ENCODE data around the gene HEATR3. TPM values are rescaled to one million over a fixed set of nuclear protein-coding genes. Genes with fewer than 3 reads are reported as not detected.
A peak's percentile ranks its signal among the peaks of the same experiment; 100 is the strongest.

HEATR3 gene
- total RNA-seq, 2 experiments from 2014 or later, result 16.3 to 17.5 TPM

- Mint-ChIP-seq H3K36me3 (ENCODE audit: low read depth) (peaks cover 39% of the 10 kb centered on the region), H3K27me3 (ENCODE audit: low read depth) (no peaks in the 10 kb centered on the region), H3K27ac (no peak overlapping the region), H3K4me3 (no peak overlapping the region), H3K9me3 (no peaks in the 10 kb centered on the region), H3K4me1 (ENCODE audit: low read depth) (peaks cover 12% of the 10 kb centered on the region)
- no peak for DNase-seq
- CTCF ChIA-PET, result interaction anchor here (0.9 to 1.4 kb wide), 2 partner anchors 55 to 57 kb away, joined by 3 to 5 read pairs; no protein-coding TSS in a partner anchor
- intact Hi-C loops (cut with micrococcal nuclease), result no loop called here
These were observed 15.8 kb downstream of the HEATR3 start for GRCh38 chr16:50081428-50082018.

GRCh38 chr16:50083996-50084395, 18.2 kb downstream of the HEATR3 start:
- H3K36me3 Mint-ChIP-seq (ENCODE audit: low read depth), result peaks cover 37% of the 10 kb centered on the region
- H3K9me3 Mint-ChIP-seq, result no peaks in the 10 kb centered on the region
- no peak overlapping the region for H3K27ac Mint-ChIP-seq
- intact Hi-C loops (cut with micrococcal nuclease), result no loop called here
- DNase-seq, result no peak
- H3K4me1 Mint-ChIP-seq (ENCODE audit: low read depth), result peaks cover 2% of the 10 kb centered on the region
- no peaks in the 10 kb centered on the region for H3K27me3 Mint-ChIP-seq (ENCODE audit: low read depth)
- CTCF ChIA-PET, result no interaction called here
- H3K4me3 Mint-ChIP-seq, result no peak overlapping the region

DNA sequence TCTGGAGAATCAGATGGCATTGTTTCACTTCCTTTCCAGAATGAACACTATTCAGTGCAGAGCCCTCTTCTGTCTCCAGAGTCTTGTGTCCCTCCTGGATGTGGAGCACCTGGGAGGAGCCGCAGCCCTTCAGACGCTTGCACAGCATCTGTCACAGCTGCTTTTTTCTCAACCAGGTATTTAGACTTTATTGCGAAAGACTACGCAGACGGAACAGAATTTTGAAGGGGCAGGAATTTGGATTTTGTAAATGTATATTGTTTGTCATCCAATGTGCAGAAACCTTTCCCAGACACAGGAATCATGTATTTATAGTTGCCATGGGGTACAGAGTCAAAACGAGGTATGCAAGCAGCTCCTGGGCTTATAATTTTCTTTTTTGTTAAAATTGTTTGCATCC, 20.4 kb downstream of the HEATR3 start:
- no peaks in the 10 kb centered on the region for H3K4me1 Mint-ChIP-seq (ENCODE audit: low read depth)
- no peak for DNase-seq
- H3K27me3 Mint-ChIP-seq (ENCODE audit: low read depth), result no peaks in the 10 kb centered on the region
- no peak overlapping the region for H3K27ac Mint-ChIP-seq
- no peaks in the 10 kb centered on the region for H3K9me3 Mint-ChIP-seq
- no peak overlapping the region for H3K4me3 Mint-ChIP-seq
- CTCF ChIA-PET, result no interaction called here
- intact Hi-C loops (cut with micrococcal nuclease), result no loop called here
- H3K36me3 Mint-ChIP-seq (ENCODE audit: low read depth), result peaks cover 29% of the 10 kb centered on the region

DNA sequence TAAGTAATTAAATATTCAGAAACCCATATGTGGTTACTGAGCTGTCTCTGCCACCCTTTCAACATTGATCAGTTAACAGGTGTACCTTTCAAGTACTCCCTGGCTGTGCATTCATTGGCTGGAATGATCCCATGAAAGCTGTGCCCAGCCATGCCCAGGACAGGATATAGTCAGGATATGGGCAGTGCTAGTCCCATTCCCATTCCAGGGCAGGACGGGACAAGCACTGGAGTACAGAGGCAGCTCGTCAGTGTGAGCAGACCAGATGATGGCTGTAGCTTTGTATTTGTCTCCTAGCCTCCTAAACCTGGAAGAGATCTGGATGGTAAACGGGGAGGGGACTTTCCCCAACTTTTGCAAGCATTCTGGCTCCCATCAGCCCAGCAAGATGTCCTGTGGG, 22.5 kb downstream of the HEATR3 start:
- CTCF ChIA-PET, result interaction anchor here (0.6 kb wide), 1 partner anchor 421 kb away, joined by 3 read pairs; no protein-coding TSS in a partner anchor
- no peak overlapping the region for H3K4me3 Mint-ChIP-seq
- intact Hi-C loops (cut with micrococcal nuclease), result no loop called here
- DNase-seq, result no peak
- H3K36me3 Mint-ChIP-seq (ENCODE audit: low read depth), result peaks cover 26% of the 10 kb centered on the region
- no peaks in the 10 kb centered on the region for H3K4me1 Mint-ChIP-seq (ENCODE audit: low read depth)
- no peaks in the 10 kb centered on the region for H3K9me3 Mint-ChIP-seq
- no peak overlapping the region for H3K27ac Mint-ChIP-seq
- no peaks in the 10 kb centered on the region for H3K27me3 Mint-ChIP-seq (ENCODE audit: low read depth)

GRCh38 chr16:50092891-50093290, 27.1 kb downstream of the HEATR3 start:
- Mint-ChIP-seq H3K4me3 (no peak overlapping the region), H3K4me1 (ENCODE audit: low read depth) (no peaks in the 10 kb centered on the region), H3K27me3 (ENCODE audit: low read depth) (no peaks in the 10 kb centered on the region), H3K27ac (no peak overlapping the region), H3K36me3 (ENCODE audit: low read depth) (peaks cover 16% of the 10 kb centered on the region), H3K9me3 (no peaks in the 10 kb centered on the region)
- no peak for DNase-seq
- CTCF ChIA-PET, result interaction anchor here (0.7 to 1.3 kb wide), 3 partner anchors 29 to 262 kb away, joined by 3 read pairs; no protein-coding TSS in a partner anchor
- intact Hi-C loops (cut with micrococcal nuclease), result no loop called here

- no peak overlapping the region for H3K27ac Mint-ChIP-seq
- no peaks in the 10 kb centered on the region for H3K9me3 Mint-ChIP-seq
- H3K4me3 Mint-ChIP-seq, result no peak overlapping the region
- CTCF ChIA-PET, result no interaction called here
- peaks cover 13% of the 10 kb centered on the region for H3K36me3 Mint-ChIP-seq (ENCODE audit: low read depth)
- no peaks in the 10 kb centered on the region for H3K27me3 Mint-ChIP-seq (ENCODE audit: low read depth)
- no peaks in the 10 kb centered on the region for H3K4me1 Mint-ChIP-seq (ENCODE audit: low read depth)
- intact Hi-C loops (cut with micrococcal nuclease), result no loop called here
- no peak for DNase-seq
These were observed 28.1 kb downstream of the HEATR3 start for GRCh38 chr16:50093607-50094539.

DNA sequence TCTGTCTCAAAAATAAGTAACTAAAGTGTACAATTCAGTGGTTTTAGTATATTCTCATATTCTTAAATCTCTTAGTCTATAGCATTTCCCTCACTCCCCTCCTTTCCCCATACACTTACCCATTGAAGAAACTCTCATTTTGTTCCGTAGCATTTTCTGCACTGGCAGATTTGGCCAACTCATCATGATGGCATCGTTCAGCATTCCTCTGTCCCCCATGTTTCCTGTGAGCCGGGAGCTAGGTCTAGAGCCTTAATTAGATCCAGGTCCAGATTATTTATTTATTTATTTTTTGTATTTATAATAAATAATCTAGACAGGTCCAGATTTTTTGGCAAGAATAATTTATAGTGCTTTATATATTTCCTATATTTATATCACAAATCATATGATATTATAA, 31.0 kb downstream of the HEATR3 start:
- Mint-ChIP-seq H3K4me1 (ENCODE audit: low read depth) (peaks cover 3% of the 10 kb centered on the region), H3K27ac (no peak overlapping the region), H3K9me3 (no peaks in the 10 kb centered on the region), H3K36me3 (ENCODE audit: low read depth) (peaks cover 20% of the 10 kb centered on the region), H3K4me3 (no peak overlapping the region), H3K27me3 (ENCODE audit: low read depth) (no peaks in the 10 kb centered on the region)
- no peak for DNase-seq
- CTCF ChIA-PET, result no interaction called here
- intact Hi-C loops (cut with micrococcal nuclease), result no loop called here

DNA sequence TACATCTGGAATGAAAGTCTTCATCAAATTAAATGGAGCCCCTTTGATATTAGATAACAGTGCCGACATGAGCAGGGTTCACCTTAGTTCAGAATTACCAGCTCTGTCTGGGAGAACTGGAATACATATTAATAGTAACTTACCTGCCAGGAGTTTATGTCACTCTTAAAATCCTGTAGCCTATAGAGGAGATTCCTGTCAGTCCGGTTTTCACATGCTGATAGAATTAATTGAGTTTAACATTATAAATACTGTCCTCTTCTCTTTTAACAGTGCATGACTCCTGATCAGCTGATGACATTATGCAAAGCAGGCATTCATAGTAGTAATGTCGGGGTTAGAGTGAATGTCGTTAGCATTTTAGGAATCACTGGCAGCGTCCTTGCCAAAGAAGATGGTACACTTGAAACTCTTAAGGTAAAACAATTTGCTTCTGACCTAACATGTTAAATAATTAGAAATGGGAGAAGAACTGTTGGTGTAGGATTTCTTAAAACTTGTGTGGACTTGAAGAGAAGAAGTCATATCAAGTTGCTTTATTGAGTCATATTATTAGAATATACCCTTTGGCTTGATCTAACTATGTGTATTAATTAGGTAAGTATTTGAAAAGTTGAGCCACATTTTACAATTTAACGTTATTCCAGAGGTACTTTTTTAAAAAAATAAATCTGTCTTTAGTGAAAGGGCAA, 34.3 kb downstream of the HEATR3 start:
- H3K4me3 Mint-ChIP-seq, result no peak overlapping the region
- DNase-seq, result no peak
- no peaks in the 10 kb centered on the region for H3K9me3 Mint-ChIP-seq
- H3K36me3 Mint-ChIP-seq (ENCODE audit: low read depth), result peaks cover 27% of the 10 kb centered on the region
- H3K27me3 Mint-ChIP-seq (ENCODE audit: low read depth), result no peaks in the 10 kb centered on the region
- CTCF ChIA-PET, result no interaction called here
- H3K4me1 Mint-ChIP-seq (ENCODE audit: low read depth), result peaks cover 8% of the 10 kb centered on the region
- intact Hi-C loops (cut with micrococcal nuclease), result no loop called here
- H3K27ac Mint-ChIP-seq, result no peak overlapping the region

GRCh38 chr16:50102051-50102746, 36.4 kb downstream of the HEATR3 start:
- Mint-ChIP-seq H3K9me3 (no peaks in the 10 kb centered on the region), H3K27ac (peak overlapping the region; percentile 35), H3K4me3 (no peak overlapping the region), H3K4me1 (ENCODE audit: low read depth) (peaks cover 8% of the 10 kb centered on the region), H3K27me3 (ENCODE audit: low read depth) (no peaks in the 10 kb centered on the region), H3K36me3 (ENCODE audit: low read depth) (peaks cover 31% of the 10 kb centered on the region)
- CTCF ChIA-PET, result interaction anchor here (0.6 to 1.5 kb wide), 5 partner anchors 19 to 147 kb away, joined by 3 to 5 read pairs (median 3); no protein-coding TSS in a partner anchor
- DNase-seq, result peak; percentile 36
- intact Hi-C loops (cut with micrococcal nuclease), result loop anchor here (1.0 to 2.0 kb wide), 6 partner anchors 19 to 237 kb away; no protein-coding TSS in a partner anchor

- H3K9me3 Mint-ChIP-seq, result no peaks in the 10 kb centered on the region
- no peaks in the 10 kb centered on the region for H3K27me3 Mint-ChIP-seq (ENCODE audit: low read depth)
- intact Hi-C loops (cut with micrococcal nuclease), result loop anchor here (2.0 kb wide), 2 partner anchors 37 to 69 kb away; no protein-coding TSS in a partner anchor
- H3K4me3 Mint-ChIP-seq, result no peak overlapping the region
- H3K27ac Mint-ChIP-seq, result no peak overlapping the region
- no peak for DNase-seq
- peaks cover 32% of the 10 kb centered on the region for H3K36me3 Mint-ChIP-seq (ENCODE audit: low read depth)
- CTCF ChIA-PET, result no interaction called here
- peaks cover 8% of the 10 kb centered on the region for H3K4me1 Mint-ChIP-seq (ENCODE audit: low read depth)
These were observed 38.0 kb downstream of the HEATR3 start for GRCh38 chr16:50103764-50104163.

DNA sequence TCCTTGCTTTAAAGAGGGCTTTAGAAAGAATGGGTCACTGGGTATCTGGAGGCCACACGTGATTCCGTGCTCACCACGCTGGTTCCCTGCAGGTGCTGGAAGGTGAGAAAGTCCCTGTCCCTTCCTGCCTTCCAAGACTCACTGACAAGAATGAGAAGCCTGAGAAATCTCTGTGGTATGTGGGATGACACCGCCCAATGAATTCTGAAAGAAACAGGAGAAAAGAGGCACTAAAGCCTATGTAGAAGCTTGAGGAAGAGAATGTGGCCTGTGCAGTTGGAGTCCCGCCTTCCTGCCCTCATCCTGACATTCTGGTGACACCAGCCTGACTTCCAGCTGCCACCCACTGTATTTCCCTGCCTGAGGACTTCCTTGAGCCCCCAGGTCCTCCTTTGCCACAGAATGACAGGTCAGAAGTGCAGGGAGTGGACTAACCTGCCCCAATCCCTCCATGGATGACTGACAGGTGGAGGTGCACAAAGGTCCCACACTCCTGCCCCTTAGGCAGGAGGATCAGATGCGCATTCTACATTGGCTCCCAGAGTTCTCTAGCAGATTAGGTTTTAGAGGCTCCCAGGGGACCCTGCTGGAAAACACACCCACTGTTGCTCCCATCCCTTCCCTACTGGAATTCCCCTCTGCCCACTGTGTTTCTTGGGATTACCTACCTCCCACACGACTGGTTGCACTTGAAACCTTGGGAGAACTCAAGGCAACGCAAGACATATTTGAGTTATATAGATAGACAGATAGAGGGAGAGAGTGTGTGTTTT, 48.8 kb downstream of the HEATR3 start:
- no peaks in the 10 kb centered on the region for H3K9me3 Mint-ChIP-seq

More for the DNA sequence above, 48.8 kb downstream of the HEATR3 start:
- intact Hi-C loops (cut with micrococcal nuclease), result no loop called here
- no peaks in the 10 kb centered on the region for H3K36me3 Mint-ChIP-seq (ENCODE audit: low read depth)
- no peak for DNase-seq
- no peak overlapping the region for H3K27ac Mint-ChIP-seq
- no peaks in the 10 kb centered on the region for H3K27me3 Mint-ChIP-seq (ENCODE audit: low read depth)
- CTCF ChIA-PET, result no interaction called here
- no peaks in the 10 kb centered on the region for H3K4me1 Mint-ChIP-seq (ENCODE audit: low read depth)
- no peak overlapping the region for H3K4me3 Mint-ChIP-seq

Measured in activated naive CD4-positive, alpha-beta T cell treated with anti-CD3 and anti-CD28 coated beads for 36 hours (primary cell).